TTC549 (cell line): ENCODE measurements around the gene FAR1.
"Not testable (repeated sequence)": the region's sequence is repeated elsewhere in the genome, so short reads cannot be mapped to it uniquely, and the experiment has no call there.

Experiments used
- FAIRE-seq: peaks from 2 replicates; lab custom pipeline; 2012; peaks lifted over from hg19 to GRCh38; lab: Jason Lieb, UNC

FAR1 gene

GRCh38 chr11:13718394-13718793, 49.9 kb downstream of the FAR1 start:
- FAIRE-seq = no peak

DNA sequence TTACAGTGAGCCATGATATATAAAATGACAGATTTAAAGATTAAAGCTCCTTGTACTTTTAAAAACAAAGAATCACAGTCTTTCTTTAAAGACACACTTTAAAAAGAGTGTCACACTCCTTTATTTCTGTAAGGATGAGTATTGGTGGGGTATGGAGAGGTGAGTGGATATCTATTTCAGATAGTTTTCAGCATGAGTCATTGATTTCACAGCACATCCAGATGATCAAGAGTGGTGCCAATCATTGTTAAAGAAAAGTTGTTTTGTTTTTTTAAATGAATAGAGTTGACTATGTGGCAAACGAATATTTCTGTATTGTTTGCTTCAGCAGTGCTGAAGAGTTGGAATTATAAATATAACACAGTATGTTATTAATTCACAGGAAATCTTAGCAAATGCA, 52.5 kb downstream of the FAR1 start:
- FAIRE-seq = no peak

GRCh38 chr11:13721760-13722159, 53.3 kb downstream of the FAR1 start:
- FAIRE-seq = no peak

DNA sequence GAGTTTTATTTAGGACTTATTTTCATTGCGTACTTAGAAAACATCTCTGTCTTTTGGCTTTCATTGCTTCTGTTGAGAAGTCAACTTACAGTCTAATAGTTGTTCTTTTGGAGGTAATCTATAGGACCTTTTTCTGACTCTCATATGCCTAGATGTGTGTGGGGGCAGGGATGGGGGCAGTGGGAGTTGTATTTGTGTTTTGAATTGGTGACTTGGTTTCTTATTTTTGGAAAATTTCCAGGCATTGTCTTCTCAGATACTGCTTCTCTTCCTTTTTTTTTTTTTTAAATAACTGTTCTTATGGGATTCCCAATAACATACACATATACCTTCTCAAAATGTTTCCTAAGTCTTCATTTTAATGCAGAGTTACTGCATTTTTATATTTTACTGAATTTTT, 58.0 kb downstream of the FAR1 start:
- FAIRE-seq = no peak

GRCh38 chr11:13728076-13728475, 59.6 kb downstream of the FAR1 start:
- no peak for FAIRE-seq

- no peak for FAIRE-seq
Observed at GRCh38 chr11:13734530-13734929, 66.1 kb downstream of the FAR1 start.

- FAIRE-seq = no peak
Observed at GRCh38 chr11:13745165-13745564, 76.7 kb downstream of the FAR1 start.

- not testable (repeated sequence) for FAIRE-seq
Observed at GRCh38 chr11:13753316-13753715, 84.8 kb downstream of the FAR1 start.

GRCh38 chr11:13759050-13759449, 90.6 kb downstream of the FAR1 start:
- FAIRE-seq = no peak

- FAIRE-seq = no peak
Observed at GRCh38 chr11:13760115-13760514, 91.6 kb downstream of the FAR1 start.

DNA sequence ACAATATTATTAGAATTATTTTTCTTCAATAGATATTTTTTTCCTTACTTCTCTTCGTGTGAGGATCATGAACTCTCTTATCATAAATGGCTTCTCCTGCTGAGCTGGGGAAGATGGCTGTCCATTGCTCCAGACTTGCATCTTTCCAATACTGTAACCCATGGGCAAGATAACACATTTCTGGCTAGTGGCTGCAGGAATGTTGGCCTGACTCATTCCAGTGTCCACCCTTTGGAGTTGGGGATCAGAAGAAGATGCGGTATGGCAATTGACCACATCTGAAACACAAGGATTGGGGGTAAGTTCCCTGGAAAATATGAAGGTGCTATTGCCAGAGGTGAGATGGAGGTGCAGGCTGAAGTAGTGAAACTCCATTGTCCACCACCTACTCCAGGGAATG, 92.8 kb downstream of the FAR1 start:
- no peak for FAIRE-seq

- FAIRE-seq = no peak
Observed at GRCh38 chr11:13761716-13762115, 93.2 kb downstream of the FAR1 start.

DNA sequence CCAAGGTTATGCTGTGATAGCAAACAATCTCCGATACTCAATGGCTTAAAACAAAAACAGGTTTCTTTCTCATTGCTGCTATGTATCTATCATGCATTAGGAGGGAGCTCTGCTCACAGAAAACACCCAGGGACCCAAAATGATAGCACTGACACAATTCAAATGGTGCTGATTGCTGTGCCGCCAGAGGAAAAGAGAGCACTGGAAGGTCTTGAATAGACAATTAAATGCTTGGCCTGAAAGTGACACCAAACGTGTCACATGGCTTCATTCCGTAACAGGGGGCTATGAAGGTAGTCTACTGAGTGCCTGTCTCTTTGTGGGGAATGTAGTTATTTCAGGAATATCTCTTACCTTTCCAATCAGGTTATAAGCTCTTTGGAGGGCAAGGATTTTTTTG, 94.2 kb downstream of the FAR1 start:
- no peak for FAIRE-seq

- FAIRE-seq = no peak
Observed at GRCh38 chr11:13763341-13763740, 94.9 kb downstream of the FAR1 start.

DNA sequence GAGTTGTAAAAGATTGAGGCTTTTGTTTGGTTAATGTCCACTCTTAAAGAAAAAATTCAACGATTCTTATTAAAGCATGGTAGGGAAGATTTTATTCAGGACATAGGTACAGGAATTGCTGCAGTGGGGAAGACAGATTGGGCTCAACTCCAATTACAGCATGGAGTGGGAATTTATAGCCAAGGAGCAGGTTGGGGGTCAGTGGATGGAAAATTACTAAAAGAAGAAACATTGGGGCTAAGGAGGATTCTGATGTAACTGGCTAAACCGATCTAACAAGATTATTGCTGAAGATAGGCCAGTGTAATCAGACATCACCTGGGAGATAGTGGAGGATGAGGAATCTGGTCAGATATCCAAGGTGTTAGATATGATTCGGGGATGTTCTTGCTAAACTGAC, 97.4 kb downstream of the FAR1 start:
- no peak for FAIRE-seq

DNA sequence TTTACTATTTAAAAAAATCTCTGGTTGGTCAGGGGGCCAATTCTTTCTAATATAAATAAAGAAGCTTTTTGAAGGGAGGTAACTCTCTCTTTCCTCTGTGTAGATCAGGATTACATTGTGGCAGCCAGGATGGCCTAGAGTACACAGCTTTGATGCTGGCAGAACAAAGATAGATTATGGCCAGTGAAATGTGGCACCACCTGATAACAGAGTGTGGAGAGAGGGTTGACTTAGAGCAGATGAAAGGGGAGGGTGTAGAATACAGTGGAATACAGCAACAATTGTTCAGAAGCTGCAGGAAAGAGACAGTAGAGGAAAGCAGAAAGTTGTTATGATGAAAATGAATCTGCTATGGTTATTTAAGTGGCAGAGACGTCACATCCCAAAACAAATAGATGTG, 99.0 kb downstream of the FAR1 start:
- FAIRE-seq = no peak

DNA sequence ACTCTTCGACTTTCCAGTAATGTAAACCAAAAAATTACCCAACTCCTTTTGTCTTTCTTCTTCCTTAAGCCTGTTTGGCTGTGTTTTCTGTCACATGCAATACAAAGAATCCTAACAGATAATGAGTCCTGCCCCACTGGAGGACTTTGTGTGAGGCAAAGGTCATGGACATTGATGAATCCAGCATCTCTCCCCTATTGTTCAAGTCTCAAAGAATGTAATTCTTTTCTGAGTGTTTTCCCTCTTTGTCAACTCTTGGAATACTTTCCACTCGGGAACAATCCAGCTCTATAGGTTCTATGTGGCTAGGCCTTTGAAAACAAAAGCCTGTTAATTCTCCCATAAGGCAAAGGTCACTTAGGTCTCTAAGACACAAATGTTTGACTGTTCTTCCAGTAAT, 100.7 kb downstream of the FAR1 start:
- no peak for FAIRE-seq

- FAIRE-seq = no peak
Observed at GRCh38 chr11:13771151-13771550, 102.7 kb downstream of the FAR1 start.

GRCh38 chr11:13772223-13773046, 104.0 kb downstream of the FAR1 start:
- no peak for FAIRE-seq

GRCh38 chr11:13775471-13775870, 107.0 kb downstream of the FAR1 start:
- FAIRE-seq = no peak

- FAIRE-seq = no peak
Observed at GRCh38 chr11:13776134-13776815, 107.8 kb downstream of the FAR1 start.

- no peak for FAIRE-seq
Observed at GRCh38 chr11:13777341-13777985, 109.0 kb downstream of the FAR1 start.

GRCh38 chr11:13778345-13778744, 109.9 kb downstream of the FAR1 start:
- no peak for FAIRE-seq
